H1 (cell line): Measurements from ENCODE around the gene CDX2. TPM values are rescaled to one million over a fixed set of nuclear protein-coding genes. Genes with fewer than 3 reads are reported as not detected.

Experiments
- BCL11A ChIP-seq, 2 experiments: IDR thresholded peaks; one replicate each; pipeline ENCODE4 v1.6.1; 2011; ENCODE audit warnings: low read depth in 2 of 2, low read length in 2 of 2, mild to moderate bottlenecking in 2 of 2
- EZH2 ChIP-seq: fragments of 200-600 bp; sonication (generic); IDR thresholded peaks from 2 replicates; pipeline ENCODE4 v1.7.1; 2012; ENCODE audit warnings: low read depth, mild to moderate bottlenecking, moderate library complexity, low read length, inconsistent platforms; ENCODE audit not compliant: severe bottlenecking
- JUND ChIP-seq: IDR thresholded peaks from 2 replicates; pipeline ENCODE4 v1.6.1; 2011; ENCODE audit warnings: mild to moderate bottlenecking, improper control_type of control experiment, low read length
- POLR2A ChIP-seq, 2 experiments: IDR thresholded peaks; 1 replicate in 1 of 2; 2 replicates in 1 of 2; pipeline ENCODE4 v1.6.1; 2011; ENCODE audit warnings: low read depth in 2 of 2, low read length in 2 of 2, mild to moderate bottlenecking in 2 of 2; ENCODE audit errors: control extremely low read depth in 1 of 2
- RNF2 ChIP-seq: fragments of 200-900, 300-1000 bp; sonication (generic); IDR thresholded peaks from 2 replicates; pipeline ENCODE4 v1.7.1; 2016; ENCODE audit warnings: borderline replicate concordance, low read depth, mild to moderate bottlenecking, antibody characterized with exemption, low read length; ENCODE audit not compliant: poor library complexity, severe bottlenecking; ENCODE audit errors: missing control alignments
- polyA plus RNA-seq, 7 experiments: library from polyadenylated mRNA; depleted of rRNA in 3 of 7; stranded (reverse) in 5 of 7; unstranded in 2 of 7; fragments of >200 nt in 5 of 7; fragments of 200-250 nt in 2 of 7; gene quantifications; 1 replicate in 5 of 7; 2 replicates in 1 of 7; 4 replicates in 1 of 7; pipeline versions ENCODE4 v1.2.1 to v1.2.3, GENCODE V29; 2011 to 2013; ENCODE audit warnings: missing spikeins in 2 of 7, mixed read lengths in 2 of 7
- total RNA-seq: library from RNA; stranded (reverse); fragmentation: NEBNext Ultra II Directional; extraction: Animal tissue kit (Norgen Biotek cat#: 25700); gene quantifications from 2 replicates; pipeline ENCODE4 v1.2.1, GENCODE V29; 2021

Gene CDX2
- total and polyA plus RNA-seq, 2 of the 8 experiments (the other 6 are each of a cell fraction or from before 2014, with no cell fraction given), result 0.09 TPM; not detected in 1

DNA sequence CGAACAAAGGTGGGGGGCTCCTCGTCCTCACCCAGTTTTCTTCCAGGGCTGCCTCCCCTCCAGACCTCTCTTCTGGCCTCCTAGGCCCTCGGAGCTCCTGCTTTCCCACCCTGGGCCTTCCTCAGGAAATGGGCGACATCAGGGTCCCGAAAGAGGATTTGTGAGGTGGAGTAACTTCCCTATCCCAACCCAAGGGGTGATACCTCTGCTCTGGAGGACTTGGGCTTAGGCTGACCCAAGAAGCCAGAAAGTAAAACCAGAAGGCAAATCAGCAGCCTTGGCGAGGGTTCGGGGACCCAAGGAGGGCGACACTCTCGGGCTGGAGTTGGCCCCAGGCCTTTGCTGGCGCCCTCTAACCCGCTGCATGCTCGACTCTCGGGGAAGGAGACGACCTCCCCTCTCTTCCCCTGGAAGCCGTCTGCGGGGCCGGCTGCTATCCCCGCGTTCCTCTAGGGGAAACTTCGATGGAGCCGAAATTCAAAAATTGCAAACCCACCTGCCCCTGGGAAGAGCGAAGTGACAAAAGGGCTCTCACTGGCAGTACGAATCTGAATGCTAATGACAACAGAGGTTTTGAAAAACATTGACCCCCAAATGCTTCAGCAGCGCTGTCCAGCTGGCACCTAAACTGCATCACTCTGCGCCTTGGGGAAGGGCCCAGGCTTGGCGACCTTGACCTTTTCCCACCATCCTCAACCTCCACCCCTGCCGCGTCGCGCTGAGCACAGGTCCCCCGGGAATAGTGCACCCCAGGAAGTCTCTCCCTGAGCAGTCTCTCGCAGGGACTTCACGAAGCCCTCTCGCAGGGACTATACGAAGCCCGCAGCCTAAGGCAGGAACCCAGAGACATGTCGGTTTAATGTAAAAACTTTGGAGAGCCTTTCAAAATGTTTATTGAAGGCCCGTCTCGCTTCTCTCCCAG is 46.9 kb downstream of the CDX2 start (continued):
- TF ChIP-seq BCL11A (IDR thresholded peaks at IDR 0.05; ENCODE audit: low read depth in 2 of 2, low read length in 2 of 2) (no peak), RNF2 (peak; percentile 9), POLR2A (IDR thresholded peaks at IDR 0.05; ENCODE audit: control extremely low read depth in 1 of 2, low read depth in 2 of 2, low read length in 2 of 2) (no peak), JUND (no peak), EZH2 (peak; percentile 90)
